Fibroblast of villous mesenchyme (primary cell): ENCODE measurements around the gene TAF5L. TPM values are rescaled to one million over a fixed set of nuclear protein-coding genes. Genes with fewer than 3 reads are reported as not detected.

Experiments
- DNase-seq: peaks from one replicate; pipeline ENCODE4 v3.0.0-alpha.2; 2010; ENCODE audit warnings: low read depth
- H3K4me3 ChIP-seq: 2 replicates; pipeline ENCODE4 v1.5.1; 2011; ENCODE audit warnings: low read depth, mild to moderate bottlenecking, low read length
- CTCF ChIP-seq: IDR thresholded peaks from 2 replicates; pipeline ENCODE4 v1.5.1; 2012; ENCODE audit warnings: low read depth, mild to moderate bottlenecking, low read length; ENCODE audit not compliant: insufficient read depth
- total RNA-seq: library from RNA; depleted of rRNA; stranded (reverse); fragments of >200 nt; gene quantifications from 2 replicates; pipeline ENCODE4 v1.2.3, GENCODE V29; 2012

The TAF5L gene
- total RNA-seq, 1 donor, result 24.2 TPM

DNA sequence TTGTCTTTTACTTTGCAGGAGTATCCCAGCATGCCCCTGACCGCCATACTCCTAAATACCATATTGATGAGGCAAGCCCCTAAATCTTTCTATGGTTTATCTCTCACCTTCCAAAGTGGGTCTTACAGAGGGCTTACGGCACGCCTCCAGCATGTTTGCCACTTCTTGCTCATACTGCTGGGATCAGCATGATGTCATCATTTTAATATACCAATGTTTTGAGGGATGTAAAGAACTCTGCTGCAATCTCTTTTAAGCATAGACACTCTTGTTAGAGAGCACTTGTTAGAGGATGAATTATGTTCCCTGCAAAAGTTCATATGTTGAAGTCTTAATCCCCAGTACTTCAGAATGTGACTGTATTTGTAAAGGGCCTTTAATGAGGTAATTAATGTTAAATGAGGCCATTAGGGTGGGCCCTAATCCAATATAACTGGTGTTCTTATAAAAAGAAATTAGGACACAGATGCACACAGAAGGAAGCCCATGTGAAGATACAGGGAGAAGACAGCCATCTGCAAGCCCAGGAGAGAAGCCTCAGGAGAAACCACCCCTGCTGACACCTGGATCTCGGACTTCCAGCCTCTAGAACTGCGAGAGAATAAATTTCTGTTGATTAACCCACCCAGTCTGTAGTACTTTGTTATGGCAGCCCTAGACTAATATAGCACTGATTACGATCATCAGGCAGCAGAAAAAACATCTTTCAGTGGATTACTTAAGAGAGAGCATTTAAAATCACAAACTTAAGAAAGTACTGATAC lies 51.1 kb downstream of the TAF5L start:
- TF ChIP-seq CTCF, result no peak
- no peak for DNase-seq

GRCh38 chr1:229572286-229572685 lies 53.6 kb downstream of the TAF5L start:
- DNase-seq, result no peak
- TF ChIP-seq CTCF, result no peak
- H3K4me3 ChIP-seq, result no peak overlapping the region

More for the DNA sequence above, 51.1 kb downstream of the TAF5L start:
- H3K4me3 ChIP-seq, result no peak overlapping the region

GRCh38 chr1:229570891-229571516 lies 54.9 kb downstream of the TAF5L start:
- H3K4me3 ChIP-seq, result no peak overlapping the region
- DNase-seq, result no peak
- TF ChIP-seq CTCF, result no peak

DNA sequence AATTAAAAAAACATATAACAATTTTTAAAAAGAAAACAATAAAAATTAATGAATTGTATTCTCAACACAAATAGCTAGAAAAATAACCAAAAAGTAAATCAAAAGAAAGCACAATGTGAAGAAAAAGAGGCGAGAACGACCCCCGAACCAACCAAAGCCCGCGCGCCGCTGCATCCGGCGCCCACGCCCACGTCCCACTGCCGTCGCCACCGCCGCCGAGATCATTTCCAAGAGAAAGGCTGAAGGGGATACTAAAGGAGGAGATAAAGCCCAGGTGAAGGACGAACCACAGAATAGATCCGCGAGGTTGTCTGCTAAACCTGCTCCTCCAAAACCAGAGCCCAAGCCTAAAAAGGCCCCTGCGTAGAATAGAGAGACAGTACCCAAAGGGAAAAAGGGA lies 55.6 kb downstream of the TAF5L start:
- H3K4me3 ChIP-seq, result no peak overlapping the region
- no peak for DNase-seq
- TF ChIP-seq CTCF, result no peak

GRCh38 chr1:229567109-229567868 lies 58.6 kb downstream of the TAF5L start:
- H3K4me3 ChIP-seq, result no peak overlapping the region
- TF ChIP-seq CTCF, result no peak
- no peak for DNase-seq

- TF ChIP-seq CTCF, result no peak
- peak; percentile 52 for DNase-seq
- no peak overlapping the region for H3K4me3 ChIP-seq
Observed at GRCh38 chr1:229563701-229564100, 62.2 kb downstream of the TAF5L start.
